ENCODE measurements around the gene MAD1L1. TPM values are rescaled to one million over a fixed set of nuclear protein-coding genes. Genes with fewer than 3 reads are reported as not detected.
A peak's percentile ranks its signal among the peaks of the same experiment; 100 is the strongest.

MAD1L1 gene
- total and polyA plus RNA-seq, 2 of the 8 experiments (the other 6 are each of a cell fraction or from before 2014, with no cell fraction given) = 40.4 to 44.6 TPM

GRCh38 chr7:2118056-2118455 is 114.7 kb downstream of the MAD1L1 start:
- Histone ChIP-seq H4K91ac (replicated peaks; ENCODE audit: insufficient read length, low read length) (no peak overlapping the region), H2AFZ (ENCODE audit: low read length) (no peak overlapping the region), H3K23me2 (ENCODE audit: low read depth, low read length) (no peaks in the 10 kb centered on the region), H3K9me3 (ENCODE audit: insufficient read depth in 2 of 2, low read depth in 1 of 2, low read length in 1 of 2) (no peaks in the 10 kb centered on the region), H2AK5ac (ENCODE audit: low read depth, low read length) (no peak overlapping the region), H3K4ac (replicated peaks; ENCODE audit: insufficient read length, low read depth, low read length) (no peak overlapping the region), H3K4me2 (ENCODE audit: insufficient read depth in 1 of 2, low read depth in 2 of 2, low read length in 2 of 2) (no peak overlapping the region), H3K79me2 (ENCODE audit: control insufficient read depth in 1 of 2, insufficient read depth in 2 of 2, low read length in 2 of 2) (no peaks in the 10 kb centered on the region), H4K20me1 (replicated peaks in 1 of 2; ENCODE audit: control insufficient read depth in 1 of 2, insufficient read depth in 2 of 2, low read length in 2 of 2) (peaks cover 5% of the 10 kb centered on the region in 2 experiments), H3K27me3 (replicated peaks in 1 of 4; ENCODE audit: control insufficient read depth in 3 of 4, extremely low read depth in 1 of 4, insufficient read depth in 3 of 4, low read length in 3 of 4) (no peaks in the 10 kb centered on the region), H3K23ac (ENCODE audit: insufficient read length) (no peak overlapping the region), H4K8ac (ENCODE audit: extremely low read depth, insufficient read depth, low read length) (no peak overlapping the region), H3K4me3 (ENCODE audit: extremely low read depth in 1 of 4, insufficient read depth in 2 of 4, low read depth in 3 of 4, low read length in 4 of 4) (no peak overlapping the region), H4K5ac (ENCODE audit: insufficient read length, low read depth, low read length) (no peak overlapping the region), H3K56ac (replicated peaks; ENCODE audit: insufficient read length, low read depth, low read length) (no peak overlapping the region), H2BK5ac (ENCODE audit: low read depth, low read length) (peak overlapping the region; percentile 0; the same call in 1 of the 2 replicates), H3K14ac (ENCODE audit: insufficient read length) (no peak overlapping the region), H2BK12ac (ENCODE audit: low read depth, low read length) (no peak overlapping the region), H2BK20ac (ENCODE audit: low read length) (no peak overlapping the region), H2BK15ac (ENCODE audit: low read length) (no peak overlapping the region), H3K36me3 (ENCODE audit: control insufficient read depth in 2 of 4, insufficient read depth in 4 of 4, low read length in 3 of 4) (no peaks in the 10 kb centered on the region), H3K9ac (replicated peaks in 1 of 4; ENCODE audit: extremely low read depth in 1 of 4, low read depth in 3 of 4, low read length in 3 of 4) (no peak overlapping the region), H3K79me1 (ENCODE audit: low read depth, low read length) (no peaks in the 10 kb centered on the region; the same call in 1 of the 2 replicates), H2BK120ac (replicated peaks; ENCODE audit: low read depth, low read length) (no peak overlapping the region), H3K18ac (ENCODE audit: extremely low read depth, low read length) (no peak overlapping the region), H3K27ac (ENCODE audit: low read depth, low read length) (no peak overlapping the region), H3K4me1 (replicated peaks in 1 of 4; ENCODE audit: control insufficient read depth in 3 of 4, insufficient read depth in 4 of 4, low read length in 3 of 4) (no peaks in the 10 kb centered on the region; a peak in 1 of 7 replicates)
- POLR2A ChIA-PET (ENCODE audit: partially characterized antibody) = no interaction called here
- TF ChIP-seq POLR2A (IDR thresholded peaks at IDR 0.05; ENCODE audit: control extremely low read depth in 1 of 2, low read depth in 2 of 2, low read length in 2 of 2) (no peak), KDM1A (IDR thresholded peaks at IDR 0.05; ENCODE audit: borderline replicate concordance, low read length) (no peak), HDAC6 (IDR thresholded peaks at IDR 0.05; ENCODE audit: low read depth, low read length) (no peak), SP1 (IDR thresholded peaks at IDR 0.05; ENCODE audit: low read depth, low read length) (no peak), USF2 (IDR thresholded peaks at IDR 0.05; ENCODE audit: low read length) (no peak), KDM5A (IDR thresholded peaks at IDR 0.05; ENCODE audit: low read length) (no peak), SP2 (IDR thresholded peaks at IDR 0.05; ENCODE audit: low read length) (no peak), GABPA (IDR thresholded peaks at IDR 0.05; ENCODE audit: borderline replicate concordance, insufficient read depth, low read length) (no peak), BACH1 (IDR thresholded peaks at IDR 0.05; ENCODE audit: low read length) (no peak), JUN (IDR thresholded peaks at IDR 0.05; ENCODE audit: low read depth, low read length) (no peak), TCF12 (IDR thresholded peaks at IDR 0.05; ENCODE audit: low read depth, low read length) (no peak), BCL11A (IDR thresholded peaks at IDR 0.05; ENCODE audit: low read depth in 2 of 2, low read length in 2 of 2) (no peak)
- CTCF ChIA-PET (ENCODE audit: partially characterized antibody) = interaction anchor here (1.2 to 3.0 kb wide), 4 partner anchors 9 to 91 kb away, joined by 3 to 9 read pairs (median 5); no protein-coding TSS in a partner anchor
- DNase-seq (ENCODE audit: low read depth in 1 of 2, low spot score in 2 of 2) = no peak
- FAIRE-seq = no peak
- 92% methylated on average over 11 of the region's 11 CpGs; no CpG with 5 or more reads in 1 of the 2 experiments for WGBS, 2 experiments (ENCODE audit: extremely low coverage in 1 of 2, insufficient coverage in 1 of 2, insufficient read length in 1 of 2, insufficient replicate concordance in 2 of 2, low coverage in 1 of 2, low lambda C conversion rate in 2 of 2, missing lambda C conversion rate in 1 of 2)
